Right ventricle myocardium superior (tissue), 1 donor: ENCODE results near the gene CEP83. TPM values are rescaled to one million over a fixed set of nuclear protein-coding genes. Genes with fewer than 3 reads are reported as not detected.
"Not testable (repeated sequence)": the region's sequence is repeated elsewhere in the genome, so short reads cannot be mapped to it uniquely, and the experiment has no call there.

Source experiments
- ATAC-seq: fragments of 200-7000 bp; cut with Tn5 transposase; one replicate; pipeline ENCODE4 v1.9.1; 2020; ENCODE audit warnings: mild to moderate bottlenecking; ENCODE audit not compliant: poor library complexity
- DNase-seq: peaks from one replicate; pipeline ENCODE4 v3.0.0-alpha.2; 2020
- intact Hi-C: fragments of 100-400 bp; cut with DNase I; formaldehyde crosslinking; loops from one replicate; pipeline ENCODE4 v1.11.2; 2022
- total RNA-seq: library from RNA; stranded (reverse); fragmentation: NEBNext Ultra II Directional; extraction: Animal tissue kit (Norgen Biotek cat#: 25700); gene quantifications from one replicate; pipeline ENCODE4 v1.2.1, GENCODE V29; 2021
- donor health status: DM: no; HTN: yes; CAD: no; lungs with severe emphysema.

Gene CEP83
- total RNA-seq, 1 donor from 2014 or later: 8.5 TPM

- ATAC-seq (no peak), DNase-seq (no peak)
- intact Hi-C loops: no loop called here
These were observed 22.4 kb downstream of the CEP83 start for GRCh38 chr12:94437303-94437702.

- no peak for DNase-seq
- ATAC-seq: peak; percentile 49
- intact Hi-C loops: no loop called here
These were observed 24.1 kb downstream of the CEP83 start for GRCh38 chr12:94435511-94435927.

GRCh38 chr12:94434171-94434570 lies 25.5 kb downstream of the CEP83 start:
- intact Hi-C loops: loop anchor here (5.0 kb wide), 1 partner anchor 292 kb away; no protein-coding TSS in a partner anchor

GRCh38 chr12:94433744-94434143 lies 25.9 kb downstream of the CEP83 start:
- DNase-seq: no peak
- no peak for ATAC-seq
- intact Hi-C loops: loop anchor here (5.0 kb wide), 1 partner anchor 291 kb away; no protein-coding TSS in a partner anchor

More at GRCh38 chr12:94434171-94434570, 25.5 kb downstream of the CEP83 start:
- no peak for DNase-seq
- ATAC-seq: no peak

- intact Hi-C loops: loop anchor here (5.0 kb wide), 1 partner anchor 288 kb away; no protein-coding TSS in a partner anchor
- ATAC-seq: no peak
- no peak for DNase-seq
These were observed 29.4 kb downstream of the CEP83 start for GRCh38 chr12:94430304-94430703.

GRCh38 chr12:94429633-94430032 lies 30.0 kb downstream of the CEP83 start:
- no peak for DNase-seq
- ATAC-seq: no peak
- intact Hi-C loops: loop anchor here (5.0 kb wide), 1 partner anchor 287 kb away; no protein-coding TSS in a partner anchor

- no peak for DNase-seq
- no peak for ATAC-seq
- intact Hi-C loops: no loop called here
These were observed 30.5 kb downstream of the CEP83 start for GRCh38 chr12:94429191-94429590.

GRCh38 chr12:94427501-94428381 lies 31.9 kb downstream of the CEP83 start:
- ATAC-seq: peak; percentile 78
- intact Hi-C loops: no loop called here
- DNase-seq: no peak

GRCh38 chr12:94426049-94426448 lies 33.6 kb downstream of the CEP83 start:
- no peak for ATAC-seq
- DNase-seq: no peak
- intact Hi-C loops: no loop called here

- DNase-seq, intact Hi-C loops, ATAC-seq: not testable (repeated sequence)
These were observed 34.8 kb downstream of the CEP83 start for GRCh38 chr12:94424830-94425229.

- intact Hi-C loops: no loop called here
- ATAC-seq: no peak
- no peak for DNase-seq
These were observed 37.6 kb downstream of the CEP83 start for GRCh38 chr12:94421868-94422740.

GRCh38 chr12:94418517-94418916 lies 41.1 kb downstream of the CEP83 start:
- no peak for DNase-seq
- intact Hi-C loops: no loop called here
- no peak for ATAC-seq

- DNase-seq (no peak), ATAC-seq (no peak)
- intact Hi-C loops: no loop called here
These were observed 43.1 kb downstream of the CEP83 start for GRCh38 chr12:94416613-94417012.

- no peak for DNase-seq
- intact Hi-C loops: no loop called here
- no peak for ATAC-seq
These were observed 44.6 kb downstream of the CEP83 start for GRCh38 chr12:94415066-94415465.

- ATAC-seq: no peak
- DNase-seq: no peak
- intact Hi-C loops: no loop called here
These were observed 54.1 kb downstream of the CEP83 start for GRCh38 chr12:94405413-94406116.

- no peak for ATAC-seq
- intact Hi-C loops: no loop called here
- DNase-seq: no peak
These were observed 54.8 kb downstream of the CEP83 start for GRCh38 chr12:94404854-94405253.

- ATAC-seq: no peak
- intact Hi-C loops: no loop called here
- DNase-seq: no peak
These were observed 58.3 kb downstream of the CEP83 start for GRCh38 chr12:94401326-94401725.

GRCh38 chr12:94398685-94399084 lies 61.0 kb downstream of the CEP83 start:
- DNase-seq, intact Hi-C loops: not testable (repeated sequence)

GRCh38 chr12:94397401-94397800 lies 62.3 kb downstream of the CEP83 start:
- intact Hi-C loops: no loop called here
- ATAC-seq (no peak), DNase-seq (no peak)

More at GRCh38 chr12:94398685-94399084, 61.0 kb downstream of the CEP83 start:
- ATAC-seq: not testable (repeated sequence)
